ENCODE results near the gene KCNS1.

The KCNS1 gene

GRCh38 chr20:45082468-45082867 lies 18.5 kb downstream of the KCNS1 start:
- no CpG with 5 or more reads among the region's 3 CpGs for WGBS (ENCODE audit: insufficient coverage, insufficient read length)
- no peak for DNase-seq (ENCODE audit: low read depth, low spot score)
- H3K27me3 ChIP-seq (ENCODE audit: control insufficient read depth, insufficient read depth, low read length) = no peaks in the 10 kb centered on the region
- H3K9me3 ChIP-seq (ENCODE audit: control insufficient read depth, insufficient read depth, low read length) = no peaks in the 10 kb centered on the region
- H3K4me3 ChIP-seq (ENCODE audit: low read length) = no peak overlapping the region
- no peak overlapping the region for H3K27ac ChIP-seq (ENCODE audit: low read length)
- no peaks in the 10 kb centered on the region for H3K36me3 ChIP-seq (ENCODE audit: control insufficient read depth, insufficient read depth, low read length)
- H3K4me1 ChIP-seq (ENCODE audit: control insufficient read depth, insufficient read depth, low read length) = no peaks in the 10 kb centered on the region

- Histone ChIP-seq H3K27ac (ENCODE audit: low read length) (no peak overlapping the region), H3K4me1 (ENCODE audit: control insufficient read depth, insufficient read depth, low read length) (peaks cover 2% of the 10 kb centered on the region; the same call in 1 of the 2 replicates), H3K27me3 (ENCODE audit: control insufficient read depth, insufficient read depth, low read length) (no peaks in the 10 kb centered on the region), H3K4me3 (ENCODE audit: low read length) (no peak overlapping the region), H3K36me3 (ENCODE audit: control insufficient read depth, insufficient read depth, low read length) (no peaks in the 10 kb centered on the region), H3K9me3 (ENCODE audit: control insufficient read depth, insufficient read depth, low read length) (no peaks in the 10 kb centered on the region)
- no CpG with 5 or more reads among the region's 5 CpGs for WGBS (ENCODE audit: insufficient coverage, insufficient read length)
- no peak for DNase-seq (ENCODE audit: low read depth, low spot score)
Observed at GRCh38 chr20:45080867-45081624, 19.9 kb downstream of the KCNS1 start.

- no peak overlapping the region for H3K27ac ChIP-seq (ENCODE audit: low read length)
- DNase-seq (ENCODE audit: low read depth, low spot score) = no peak
- no CpG with 5 or more reads among the region's 3 CpGs for WGBS (ENCODE audit: insufficient coverage, insufficient read length)
Observed at GRCh38 chr20:45077559-45077958, 23.4 kb downstream of the KCNS1 start.

GRCh38 chr20:45073221-45073620 lies 27.7 kb downstream of the KCNS1 start:
- Histone ChIP-seq H3K27me3 (ENCODE audit: control insufficient read depth, insufficient read depth, low read length) (no peaks in the 10 kb centered on the region), H3K27ac (ENCODE audit: low read length) (no peak overlapping the region), H3K36me3 (ENCODE audit: control insufficient read depth, insufficient read depth, low read length) (no peaks in the 10 kb centered on the region), H3K4me3 (ENCODE audit: low read length) (no peak overlapping the region), H3K4me1 (ENCODE audit: control insufficient read depth, insufficient read depth, low read length) (peaks cover 2% of the 10 kb centered on the region; the same call in 1 of the 2 replicates), H3K9me3 (ENCODE audit: control insufficient read depth, insufficient read depth, low read length) (no peaks in the 10 kb centered on the region)
- no CpG with 5 or more reads among the region's 3 CpGs for WGBS (ENCODE audit: insufficient coverage, insufficient read length)
- DNase-seq (ENCODE audit: low read depth, low spot score) = no peak

More at GRCh38 chr20:45077559-45077958, 23.4 kb downstream of the KCNS1 start:
- no peaks in the 10 kb centered on the region for H3K9me3 ChIP-seq (ENCODE audit: control insufficient read depth, insufficient read depth, low read length)
- H3K4me3 ChIP-seq (ENCODE audit: low read length) = no peak overlapping the region
- H3K27me3 ChIP-seq (ENCODE audit: control insufficient read depth, insufficient read depth, low read length) = no peaks in the 10 kb centered on the region
- H3K4me1 ChIP-seq (ENCODE audit: control insufficient read depth, insufficient read depth, low read length) = peaks cover 2% of the 10 kb centered on the region; the same call in 1 of the 2 replicates
- H3K36me3 ChIP-seq (ENCODE audit: control insufficient read depth, insufficient read depth, low read length) = no peaks in the 10 kb centered on the region

- Histone ChIP-seq H3K4me1 (ENCODE audit: control insufficient read depth, insufficient read depth, low read length) (peaks cover 2% of the 10 kb centered on the region; the same call in 1 of the 2 replicates), H3K27me3 (ENCODE audit: control insufficient read depth, insufficient read depth, low read length) (no peaks in the 10 kb centered on the region), H3K36me3 (ENCODE audit: control insufficient read depth, insufficient read depth, low read length) (no peaks in the 10 kb centered on the region), H3K9me3 (ENCODE audit: control insufficient read depth, insufficient read depth, low read length) (no peaks in the 10 kb centered on the region), H3K4me3 (ENCODE audit: low read length) (no peak overlapping the region), H3K27ac (ENCODE audit: low read length) (no peak overlapping the region)
- DNase-seq (ENCODE audit: low read depth, low spot score) = no peak
- no CpG with 5 or more reads among the region's 1 CpG for WGBS (ENCODE audit: insufficient coverage, insufficient read length)
Observed at GRCh38 chr20:45072066-45072465, 28.9 kb downstream of the KCNS1 start.

GRCh38 chr20:45070932-45071632 lies 29.8 kb downstream of the KCNS1 start:
- Histone ChIP-seq H3K36me3 (ENCODE audit: control insufficient read depth, insufficient read depth, low read length) (no peaks in the 10 kb centered on the region), H3K27ac (ENCODE audit: low read length) (no peak overlapping the region), H3K27me3 (ENCODE audit: control insufficient read depth, insufficient read depth, low read length) (no peaks in the 10 kb centered on the region), H3K4me3 (ENCODE audit: low read length) (no peak overlapping the region), H3K9me3 (ENCODE audit: control insufficient read depth, insufficient read depth, low read length) (no peaks in the 10 kb centered on the region), H3K4me1 (ENCODE audit: control insufficient read depth, insufficient read depth, low read length) (no peaks in the 10 kb centered on the region)
- WGBS (ENCODE audit: insufficient coverage, insufficient read length) = no CpG with 5 or more reads among the region's 6 CpGs
- DNase-seq (ENCODE audit: low read depth, low spot score) = no peak

- no CpG with 5 or more reads among the region's 1 CpG for WGBS (ENCODE audit: insufficient coverage, insufficient read length)
- Histone ChIP-seq H3K36me3 (ENCODE audit: control insufficient read depth, insufficient read depth, low read length) (no peaks in the 10 kb centered on the region), H3K4me3 (ENCODE audit: low read length) (no peak overlapping the region), H3K27me3 (ENCODE audit: control insufficient read depth, insufficient read depth, low read length) (no peaks in the 10 kb centered on the region), H3K9me3 (ENCODE audit: control insufficient read depth, insufficient read depth, low read length) (no peaks in the 10 kb centered on the region), H3K27ac (ENCODE audit: low read length) (no peak overlapping the region), H3K4me1 (ENCODE audit: control insufficient read depth, insufficient read depth, low read length) (no peaks in the 10 kb centered on the region)
- DNase-seq (ENCODE audit: low read depth, low spot score) = no peak
Observed at GRCh38 chr20:45069261-45069660, 31.7 kb downstream of the KCNS1 start.

- Histone ChIP-seq H3K4me1 (ENCODE audit: control insufficient read depth, insufficient read depth, low read length) (no peaks in the 10 kb centered on the region), H3K4me3 (ENCODE audit: low read length) (no peak overlapping the region), H3K27me3 (ENCODE audit: control insufficient read depth, insufficient read depth, low read length) (no peaks in the 10 kb centered on the region), H3K9me3 (ENCODE audit: control insufficient read depth, insufficient read depth, low read length) (no peaks in the 10 kb centered on the region), H3K36me3 (ENCODE audit: control insufficient read depth, insufficient read depth, low read length) (no peaks in the 10 kb centered on the region), H3K27ac (ENCODE audit: low read length) (no peak overlapping the region)
- WGBS (ENCODE audit: insufficient coverage, insufficient read length) = no CpG with 5 or more reads among the region's 2 CpGs
- no peak for DNase-seq (ENCODE audit: low read depth, low spot score)
Observed at GRCh38 chr20:45067558-45067957, 33.4 kb downstream of the KCNS1 start.

- H3K9me3 ChIP-seq (ENCODE audit: control insufficient read depth, insufficient read depth, low read length) = no peaks in the 10 kb centered on the region
- no peak overlapping the region for H3K4me3 ChIP-seq (ENCODE audit: low read length)
- no peaks in the 10 kb centered on the region for H3K4me1 ChIP-seq (ENCODE audit: control insufficient read depth, insufficient read depth, low read length)
- no peak for DNase-seq (ENCODE audit: low read depth, low spot score)
- H3K27ac ChIP-seq (ENCODE audit: low read length) = no peak overlapping the region
- H3K36me3 ChIP-seq (ENCODE audit: control insufficient read depth, insufficient read depth, low read length) = no peaks in the 10 kb centered on the region
- no CpG with 5 or more reads among the region's 4 CpGs for WGBS (ENCODE audit: insufficient coverage, insufficient read length)
- no peaks in the 10 kb centered on the region for H3K27me3 ChIP-seq (ENCODE audit: control insufficient read depth, insufficient read depth, low read length)
Observed at GRCh38 chr20:45067087-45067486, 33.8 kb downstream of the KCNS1 start.

- Histone ChIP-seq H3K27ac (ENCODE audit: low read length) (no peak overlapping the region), H3K27me3 (ENCODE audit: control insufficient read depth, insufficient read depth, low read length) (no peaks in the 10 kb centered on the region), H3K36me3 (ENCODE audit: control insufficient read depth, insufficient read depth, low read length) (no peaks in the 10 kb centered on the region), H3K9me3 (ENCODE audit: control insufficient read depth, insufficient read depth, low read length) (no peaks in the 10 kb centered on the region), H3K4me3 (ENCODE audit: low read length) (no peak overlapping the region), H3K4me1 (ENCODE audit: control insufficient read depth, insufficient read depth, low read length) (no peaks in the 10 kb centered on the region)
- DNase-seq (ENCODE audit: low read depth, low spot score) = no peak
- no CpG with 5 or more reads among the region's 7 CpGs for WGBS (ENCODE audit: insufficient coverage, insufficient read length)
Observed at GRCh38 chr20:45066372-45066771, 34.6 kb downstream of the KCNS1 start.
